ENCODE data around the gene PCDHGA5. TPM values are rescaled to one million over a fixed set of nuclear protein-coding genes. Genes with fewer than 3 reads are reported as not detected.
"Not testable (repeated sequence)": the region's sequence is repeated elsewhere in the genome, so short reads cannot be mapped to it uniquely, and the experiment has no call there.

PCDHGA5 gene
- total and polyA plus RNA-seq, 11 donors, result 1.5 to 9.6 (median 6.4) TPM

DNA sequence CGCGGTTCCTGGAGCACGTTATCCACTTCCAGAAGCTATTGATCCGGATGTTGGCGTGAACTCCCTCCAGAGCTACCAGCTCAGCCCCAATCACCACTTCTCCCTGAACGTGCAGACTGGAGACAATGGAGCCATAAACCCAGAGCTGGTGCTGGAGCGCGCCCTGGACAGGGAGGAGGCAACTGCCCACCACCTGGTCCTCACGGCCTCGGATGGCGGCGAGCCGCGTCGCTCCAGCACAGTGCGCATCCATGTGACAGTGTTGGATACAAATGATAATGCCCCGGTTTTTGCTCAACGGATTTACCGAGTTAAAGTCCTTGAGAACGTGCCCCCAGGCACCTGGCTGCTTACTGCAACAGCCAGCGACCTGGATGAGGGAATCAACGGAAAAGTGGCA is 39.4 kb downstream of the PCDHGA5 start:
- peak overlapping the region in 3 of 12 donors; percentile 22 to 35 (median 24) for H3K4me3 ChIP-seq
- DNase-seq, result no peak
- 40 to 59% (median 48%) methylated on average over 22 of the region's 22 CpGs for WGBS, 4 donors
- H3K27me3 ChIP-seq, result peaks cover 0 to 52% (median 0%) of the 10 kb centered on the region in 9 donors
- intact Hi-C loops (cut with DNase I), result loop anchor here in 2 of 10 donors (10.0 kb wide), 2 partner anchors 59 to 159 kb away; partner anchors contain the start of genes PCDHB15 (in 1 of the 2) and PCDHGA3 (in 1 of the 2)
- H3K9me3 ChIP-seq, result peaks cover 0 to 100% (median 65%) of the 10 kb centered on the region in 12 donors
- no peak for TF ChIP-seq POLR2A (IDR thresholded peaks at IDR 0.05)
- TF ChIP-seq, protein P1, sequence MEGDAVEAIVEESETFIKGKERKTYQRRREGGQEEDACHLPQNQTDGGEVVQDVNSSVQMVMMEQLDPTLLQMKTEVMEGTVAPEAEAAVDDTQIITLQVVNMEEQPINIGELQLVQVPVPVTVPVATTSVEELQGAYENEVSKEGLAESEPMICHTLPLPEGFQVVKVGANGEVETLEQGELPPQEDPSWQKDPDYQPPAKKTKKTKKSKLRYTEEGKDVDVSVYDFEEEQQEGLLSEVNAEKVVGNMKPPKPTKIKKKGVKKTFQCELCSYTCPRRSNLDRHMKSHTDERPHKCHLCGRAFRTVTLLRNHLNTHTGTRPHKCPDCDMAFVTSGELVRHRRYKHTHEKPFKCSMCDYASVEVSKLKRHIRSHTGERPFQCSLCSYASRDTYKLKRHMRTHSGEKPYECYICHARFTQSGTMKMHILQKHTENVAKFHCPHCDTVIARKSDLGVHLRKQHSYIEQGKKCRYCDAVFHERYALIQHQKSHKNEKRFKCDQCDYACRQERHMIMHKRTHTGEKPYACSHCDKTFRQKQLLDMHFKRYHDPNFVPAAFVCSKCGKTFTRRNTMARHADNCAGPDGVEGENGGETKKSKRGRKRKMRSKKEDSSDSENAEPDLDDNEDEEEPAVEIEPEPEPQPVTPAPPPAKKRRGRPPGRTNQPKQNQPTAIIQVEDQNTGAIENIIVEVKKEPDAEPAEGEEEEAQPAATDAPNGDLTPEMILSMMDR (IDR thresholded peaks at IDR 0.05), result no peak
- no peak overlapping the region for H3K27ac ChIP-seq
- H3K36me3 ChIP-seq, result peaks cover 0 to 4% (median 0%) of the 10 kb centered on the region in 9 donors
- peaks cover 0 to 13% (median 0%) of the 10 kb centered on the region in 12 donors for H3K4me1 ChIP-seq
- no peak for ATAC-seq

DNA sequence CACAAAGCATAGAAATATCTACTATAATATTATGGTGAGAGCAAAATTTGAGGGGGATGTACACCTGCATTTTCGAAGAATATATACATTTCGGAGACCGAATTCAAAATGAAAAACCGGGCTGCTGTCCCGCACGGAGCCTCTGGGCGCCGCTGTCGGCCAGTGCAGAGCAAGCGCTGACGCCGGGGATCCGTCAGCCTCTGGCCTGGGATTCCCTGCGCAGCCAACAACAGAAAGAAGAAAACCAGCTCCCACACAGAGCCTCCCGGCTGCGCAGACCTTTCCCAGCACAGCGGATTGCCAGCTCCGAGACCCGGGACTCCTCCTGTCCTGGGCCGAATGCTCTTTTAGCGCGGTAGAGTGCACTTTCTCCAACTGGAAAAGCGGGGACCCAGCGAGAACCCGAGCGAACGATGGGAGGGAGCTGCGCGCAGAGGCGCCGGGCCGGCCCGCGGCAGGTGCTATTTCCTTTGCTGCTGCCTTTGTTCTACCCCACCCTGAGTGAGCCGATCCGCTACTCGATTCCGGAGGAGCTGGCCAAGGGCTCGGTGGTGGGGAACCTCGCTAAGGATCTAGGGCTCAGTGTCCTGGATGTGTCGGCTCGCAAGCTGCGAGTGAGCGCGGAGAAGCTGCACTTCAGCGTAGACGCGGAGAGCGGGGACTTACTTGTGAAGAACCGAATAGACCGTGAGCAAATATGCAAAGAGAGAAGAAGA is 44.0 kb downstream of the PCDHGA5 start, which contains the start of gene PCDHGB6:
PCDHGB6 (plus strand) TSS at position 232 of the 716 bp plus-strand sequence; CDS start at position 414, 182 bp downstream.
- TF ChIP-seq, protein P1 (IDR thresholded peaks at IDR 0.05), result peak; percentile 37 to 69 (median 57)

DNA sequence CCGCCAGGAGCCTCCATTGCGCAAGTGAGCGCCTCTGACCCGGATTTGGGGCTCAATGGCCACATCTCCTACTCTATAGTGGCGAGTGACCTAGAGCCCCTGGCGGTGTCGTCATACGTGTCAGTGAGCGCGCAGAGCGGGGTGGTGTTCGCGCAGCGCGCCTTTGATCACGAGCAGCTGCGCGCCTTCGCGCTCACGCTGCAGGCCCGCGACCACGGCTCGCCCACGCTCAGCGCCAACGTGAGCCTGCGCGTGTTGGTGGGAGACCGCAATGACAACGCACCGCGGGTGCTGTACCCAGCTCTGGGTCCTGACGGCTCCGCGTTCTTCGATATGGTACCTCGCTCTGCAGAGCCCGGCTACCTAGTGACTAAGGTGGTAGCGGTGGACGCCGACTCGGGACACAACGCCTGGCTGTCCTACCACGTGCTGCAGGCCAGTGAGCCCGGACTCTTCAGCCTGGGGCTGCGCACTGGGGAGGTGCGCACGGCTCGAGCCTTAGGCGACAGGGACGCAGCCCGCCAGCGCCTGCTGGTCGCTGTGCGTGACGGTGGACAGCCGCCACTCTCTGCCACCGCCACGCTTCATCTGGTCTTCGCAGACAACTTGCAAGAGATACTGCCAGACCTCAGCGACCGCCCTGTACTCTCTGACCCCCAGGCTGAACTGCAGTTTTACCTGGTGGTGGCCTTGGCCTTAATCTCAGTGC is 45.8 kb downstream of the PCDHGA5 start:
- Histone ChIP-seq H3K27ac (no peak overlapping the region), H3K4me1 (peaks cover 0 to 8% (median 0%) of the 10 kb centered on the region in 12 donors), H3K9me3 (peaks cover 0 to 100% (median 62%) of the 10 kb centered on the region in 12 donors), H3K4me3 (no peak overlapping the region), H3K27me3 (peaks cover 0 to 71% (median 0%) of the 10 kb centered on the region in 9 donors), H3K36me3 (peaks cover 0 to 24% (median 0%) of the 10 kb centered on the region in 9 donors)
- WGBS, 4 donors, result 34 to 60% (median 45%) methylated on average over 12 to 64 of the region's 64 CpGs
- intact Hi-C loops (cut with DNase I), result loop anchor here in 7 of 10 donors (5.0 to 10.0 kb wide), 8 partner anchors 45 to 165 kb away; partner anchors contain the start of genes PCDHGA5 (in 3 of the 7), PCDHB15 (in 1 of the 7), PCDHGA1 (in 1 of the 7) and PCDHGA3 (in 1 of the 7)
- TF ChIP-seq POLR2A (IDR thresholded peaks at IDR 0.05), result no peak
- TF ChIP-seq, protein P1 (IDR thresholded peaks at IDR 0.05), result no peak
- DNase-seq (no peak), ATAC-seq (no peak)

More for the DNA sequence above, 44.0 kb downstream of the PCDHGA5 start, which contains the start of gene PCDHGB6:
- H3K4me1 ChIP-seq, result not testable (repeated sequence)
- 15 to 24% (median 19%) methylated on average over 37 to 51 of the region's 51 CpGs for WGBS, 4 donors
- peaks cover 0 to 19% (median 0%) of the 10 kb centered on the region in 9 donors for H3K36me3 ChIP-seq
- intact Hi-C loops (cut with DNase I), result loop anchor here in 3 of 10 donors (5.0 to 10.0 kb wide), 3 partner anchors 63 to 163 kb away; partner anchors contain the start of genes PCDHB15 (in 1 of the 3) and PCDHGA3 (in 1 of the 3)
- peak within 1 kb of the TSS in 11 of 12 donors; percentile 6 to 50 (median 40) for H3K4me3 ChIP-seq
- peak in 4 of 5 donors; percentile 53 to 74 (median 67) for DNase-seq
- peak; percentile 57 to 90 (median 84) for ATAC-seq
- H3K27ac ChIP-seq, result peak within 1 kb of the TSS in 7 of 12 donors; percentile 31 to 62 (median 54)
- H3K9me3 ChIP-seq, result peaks cover 0 to 100% (median 64%) of the 10 kb centered on the region in 12 donors
- peaks cover 0 to 73% (median 0%) of the 10 kb centered on the region in 9 donors for H3K27me3 ChIP-seq
